B cell (primary cell): ENCODE measurements around the gene PTN. TPM values are rescaled to one million over a fixed set of nuclear protein-coding genes. Genes with fewer than 3 reads are reported as not detected.

Source experiments
- ATAC-seq: fragments of 200-7000 bp; cut with Tn5 transposase; one replicate; pipeline ENCODE4 v1.10.0; 2021; ENCODE audit warnings: low read depth, mild to moderate bottlenecking, moderate number of reproducible peaks, moderate library complexity
- CTCF ChIA-PET: fragments of 350-600 bp; sonication (Branson Sonifier 250); formaldehyde crosslinking; loops from one replicate; lab custom pipeline; 2021; ENCODE audit warnings: antibody characterized with exemption, inconsistent platforms; lab: Charles Lee
- POLR2A ChIA-PET: fragments of 350-600 bp; sonication (Branson Sonifier 250); formaldehyde crosslinking; loops from one replicate; lab custom pipeline; 2021; ENCODE audit warnings: antibody characterized with exemption; lab: Charles Lee
- DNase-seq: peaks from one replicate; pipeline ENCODE4 v3.0.0; 2013
- H2AFZ ChIP-seq: 2 replicates; pipeline ENCODE4 v1.6.1; 2012; ENCODE audit warnings: mild to moderate bottlenecking, low read depth, low read length; ENCODE audit not compliant: insufficient read depth, poor library complexity, severe bottlenecking
- H3K27ac ChIP-seq, 2 donors: 1 replicate in 1 of 2; 2 replicates in 1 of 2; pipeline ENCODE4 v1.5.1; 2012 to 2013; ENCODE audit warnings: low read length in 2 of 2, mild to moderate bottlenecking in 2 of 2, moderate library complexity in 1 of 2
- H3K27me3 ChIP-seq, 4 experiments: fragments of 200-600 bp in 1 of 4; sonication (generic) in 1 of 4; replicated peaks in 1 of 4; 1 replicate in 2 of 4; 2 replicates in 2 of 4; pipeline versions ENCODE4 v1.6.1 to v1.7.0; 2013 to 2016; ENCODE audit warnings: low read length in 3 of 4, mild to moderate bottlenecking in 2 of 4, mixed read lengths in 1 of 4, moderate library complexity in 1 of 4; ENCODE audit not compliant: insufficient read depth in 4 of 4, control insufficient read depth in 3 of 4; ENCODE audit errors: control extremely low read depth in 1 of 4
- H3K36me3 ChIP-seq, 2 experiments: replicated peaks in 1 of 2; 1 replicate in 1 of 2; 2 replicates in 1 of 2; pipeline versions ENCODE4 v1.6.1 to v1.7.1; 2013; ENCODE audit warnings: low read length in 1 of 2; ENCODE audit not compliant: insufficient read depth in 2 of 2, control insufficient read depth in 1 of 2; ENCODE audit errors: control extremely low read depth in 1 of 2, extremely low read depth in 1 of 2
- H3K4me1 ChIP-seq, 2 donors: fragments of 200-600 bp in 1 of 2; sonication (generic) in 1 of 2; 1 replicate in 1 of 2; 2 replicates in 1 of 2; pipeline versions ENCODE4 v1.5.1 to v1.6.1; 2013 to 2017; ENCODE audit warnings: low read length in 2 of 2; ENCODE audit not compliant: control insufficient read depth in 2 of 2, insufficient read depth in 2 of 2
- H3K4me2 ChIP-seq: replicated peaks from 2 replicates; pipeline ENCODE3; 2012; ENCODE audit warnings: mild to moderate bottlenecking, low read depth, low read length; ENCODE audit not compliant: poor library complexity, severe bottlenecking
- H3K4me3 ChIP-seq, 5 experiments: fragments of 200-600 bp in 1 of 5; sonication (generic) in 1 of 5; 1 replicate in 3 of 5; 2 replicates in 2 of 5; pipeline versions ENCODE4 v1.5.1 to v1.7.0; 2011 to 2016; ENCODE audit warnings: low read length in 4 of 5, mild to moderate bottlenecking in 4 of 5, low read depth in 2 of 5, control low read depth in 1 of 5, moderate library complexity in 1 of 5; ENCODE audit not compliant: insufficient read depth in 1 of 5; ENCODE audit errors: control extremely low read depth in 1 of 5, extremely low read depth in 1 of 5
- H3K79me2 ChIP-seq: fragments of 200-600 bp; sonication (generic); one replicate; pipeline ENCODE4 v1.6.0; 2016; ENCODE audit warnings: low read length; ENCODE audit not compliant: control insufficient read depth, insufficient read depth
- H3K9ac ChIP-seq: fragments of 200-600 bp; sonication (generic); 2 replicates; pipeline ENCODE4 v1.6.1; 2017; ENCODE audit warnings: mild to moderate bottlenecking, low read length, moderate library complexity
- H3K9me3 ChIP-seq, 3 donors: one replicate each; pipeline versions ENCODE4 v1.6.1 to v1.7.1; 2013; ENCODE audit warnings: low read length in 2 of 3; ENCODE audit not compliant: control insufficient read depth in 2 of 3, insufficient read depth in 1 of 3; ENCODE audit errors: control extremely low read depth in 1 of 3
- H4K20me1 ChIP-seq: 2 replicates; pipeline ENCODE4 v1.6.0; 2012; ENCODE audit warnings: mild to moderate bottlenecking, low read length; ENCODE audit not compliant: insufficient read depth, control insufficient read depth, poor library complexity, severe bottlenecking
- H3K27ac Mint-ChIP-seq: one replicate; pipeline ENCODE4 v1.8.0; 2021; ENCODE audit warnings: mixed read lengths
- H3K27me3 Mint-ChIP-seq: one replicate; pipeline ENCODE4 v1.8.0; 2021; ENCODE audit warnings: mixed read lengths
- H3K4me1 Mint-ChIP-seq: one replicate; pipeline ENCODE4 v1.8.0; 2021; ENCODE audit warnings: mixed read lengths
- H3K4me3 Mint-ChIP-seq: one replicate; pipeline ENCODE4 v1.8.0; 2021; ENCODE audit warnings: mixed read lengths
- H3K9me3 Mint-ChIP-seq: one replicate; pipeline ENCODE4 v1.8.0; 2022; ENCODE audit warnings: mixed read lengths; ENCODE audit not compliant: insufficient read depth
- CTCF ChIP-seq: fragments of 200-600 bp; IDR thresholded peaks from one replicate; pipeline ENCODE4 v1.8.0; 2022; ENCODE audit warnings: antibody characterized with exemption, mild to moderate bottlenecking
- EZH2 ChIP-seq: IDR thresholded peaks from 2 replicates; pipeline ENCODE4 v1.6.1; 2012; ENCODE audit warnings: borderline replicate concordance, low read depth, mild to moderate bottlenecking, moderate library complexity, low read length; ENCODE audit not compliant: insufficient read depth, poor library complexity, severe bottlenecking
- WGBS: methylation state at CpG from one replicate; pipeline ENCODE4 v1.1.5; 2013; ENCODE audit warnings: missing lambda C conversion rate; ENCODE audit not compliant: insufficient coverage; 5-methylcytosine and 5-hydroxymethylcytosine counted together
- intact Hi-C: fragments of 100-400 bp; cut with micrococcal nuclease; formaldehyde crosslinking; loops from one replicate; pipeline ENCODE4 v1.10.0; 2022
- polyA plus RNA-seq: library from polyadenylated mRNA; depleted of rRNA; stranded (reverse); fragments of >200 nt; gene quantifications from 2 replicates; pipeline ENCODE4 v1.2.3, GENCODE V29; 2012
- total RNA-seq, 2 donors: library from RNA; stranded (reverse); fragments of 120-200 nt in 1 of 2; gene quantifications; 1 replicate in 1 of 2; 2 replicates in 1 of 2; pipeline versions ENCODE4 v1.2.3 to v1.2.4, GENCODE V29; 2013 to 2022

Gene PTN
- total and polyA plus RNA-seq, 2 donors (not counting 1 experiment from before 2014, with no cell fraction given): not detected

GRCh38 chr7:137371616-137372015 is 28.1 kb upstream of the PTN start:
- intact Hi-C loops: no loop called here
- DNase-seq (no peak), ATAC-seq (no peak)
- TF ChIP-seq CTCF (no peak), EZH2 (no peak)
- no peak overlapping the region for H3K27ac ChIP-seq
- no peaks in the 10 kb centered on the region for H3K79me2 ChIP-seq
- no peak overlapping the region for H3K4me2 ChIP-seq
- no peaks in the 10 kb centered on the region for H3K27me3 ChIP-seq
- H3K4me1 Mint-ChIP-seq: no peaks in the 10 kb centered on the region
- H3K27ac Mint-ChIP-seq: no peak overlapping the region
- H2AFZ ChIP-seq: no peak overlapping the region
- no peak overlapping the region for H3K4me3 ChIP-seq
- POLR2A ChIA-PET: interaction anchor here (0.7 kb wide), 1 partner anchor 16 kb away, joined by 3 read pairs; no protein-coding TSS in a partner anchor
- no peaks in the 10 kb centered on the region for H3K36me3 ChIP-seq
- no CpG with 5 or more reads among the region's 2 CpGs for WGBS
- H3K9ac ChIP-seq: no peak overlapping the region
- peaks cover 0 to 3% (median 0%) of the 10 kb centered on the region in 3 donors for H3K9me3 ChIP-seq
- CTCF ChIA-PET: no interaction called here
- no peaks in the 10 kb centered on the region for H3K9me3 Mint-ChIP-seq
- no peaks in the 10 kb centered on the region for H3K4me1 ChIP-seq
- H3K4me3 Mint-ChIP-seq: no peak overlapping the region
- H4K20me1 ChIP-seq: no peaks in the 10 kb centered on the region
- H3K27me3 Mint-ChIP-seq: no peaks in the 10 kb centered on the region

GRCh38 chr7:137366995-137367394 is 23.5 kb upstream of the PTN start:
- Histone ChIP-seq H3K27me3 (no peaks in the 10 kb centered on the region), H3K4me3 (no peak overlapping the region), H3K4me1 (no peaks in the 10 kb centered on the region), H3K4me2 (no peak overlapping the region), H3K36me3 (no peaks in the 10 kb centered on the region), H3K27ac (no peak overlapping the region), H3K79me2 (no peaks in the 10 kb centered on the region), H3K9me3 (peaks cover 0 to 9% (median 0%) of the 10 kb centered on the region in 3 donors), H2AFZ (no peak overlapping the region), H4K20me1 (no peaks in the 10 kb centered on the region), H3K9ac (no peak overlapping the region)
- POLR2A ChIA-PET: no interaction called here
- CTCF ChIA-PET: no interaction called here
- 60% methylated on average over 2 of the region's 5 CpGs for WGBS
- DNase-seq (no peak), ATAC-seq (no peak)
- intact Hi-C loops: no loop called here
- TF ChIP-seq EZH2 (no peak), CTCF (no peak)
- no peak overlapping the region for H3K27ac Mint-ChIP-seq
- peaks cover 2% of the 10 kb centered on the region for H3K9me3 Mint-ChIP-seq
- no peaks in the 10 kb centered on the region for H3K4me1 Mint-ChIP-seq
- H3K27me3 Mint-ChIP-seq: no peaks in the 10 kb centered on the region
- H3K4me3 Mint-ChIP-seq: no peak overlapping the region
